ENCODE data around the gene MYH15.

The MYH15 gene

GRCh38 chr3:108441518-108441917 lies 68.9 kb downstream of the MYH15 start:
- no peak overlapping the region for H3K4me3 ChIP-seq (ENCODE audit: low read depth, low read length)
- DNase-seq (ENCODE audit: low read depth, low spot score) = no peak
- ChIA-PET CTCF (no interaction called here), POLR2A (no interaction called here)
- TF ChIP-seq CTCF (IDR thresholded peaks at IDR 0.05; ENCODE audit: insufficient read depth, low read length, missing control alignments) = no peak

- no peak overlapping the region for H3K4me3 ChIP-seq (ENCODE audit: low read depth, low read length)
- CTCF ChIA-PET = no interaction called here
- POLR2A ChIA-PET = no interaction called here
- TF ChIP-seq CTCF (IDR thresholded peaks at IDR 0.05; ENCODE audit: insufficient read depth, low read length, missing control alignments) = no peak
- DNase-seq (ENCODE audit: low read depth, low spot score) = no peak
Measured at GRCh38 chr3:108441071-108441507, 69.3 kb downstream of the MYH15 start.

- CTCF ChIA-PET = interaction anchor here (0.7 kb wide), 1 partner anchor 511 kb away, joined by 3 read pairs; no protein-coding TSS in a partner anchor
- TF ChIP-seq CTCF (IDR thresholded peaks at IDR 0.05; ENCODE audit: insufficient read depth, low read length, missing control alignments) = no peak
- no peak for DNase-seq (ENCODE audit: low read depth, low spot score)
- POLR2A ChIA-PET = no interaction called here
- H3K4me3 ChIP-seq (ENCODE audit: low read depth, low read length) = no peak overlapping the region
Measured at GRCh38 chr3:108438542-108438941, 71.9 kb downstream of the MYH15 start.

GRCh38 chr3:108437439-108437838 lies 73.0 kb downstream of the MYH15 start:
- CTCF ChIA-PET = interaction anchor here (1.0 to 1.2 kb wide), 2 partner anchors 30 to 500 kb away, joined by 3 to 4 read pairs; no protein-coding TSS in a partner anchor
- POLR2A ChIA-PET = interaction anchor here (0.7 kb wide), 1 partner anchor 698 kb away, joined by 3 read pairs; no protein-coding TSS in a partner anchor
- no peak for DNase-seq (ENCODE audit: low read depth, low spot score)
- no peak overlapping the region for H3K4me3 ChIP-seq (ENCODE audit: low read depth, low read length)
- no peak for TF ChIP-seq CTCF (IDR thresholded peaks at IDR 0.05; ENCODE audit: insufficient read depth, low read length, missing control alignments)

- H3K4me3 ChIP-seq (ENCODE audit: low read depth, low read length) = no peak overlapping the region
- POLR2A ChIA-PET = interaction anchor here (0.7 kb wide), 1 partner anchor 9 kb away, joined by 3 read pairs; no protein-coding TSS in a partner anchor
- no peak for DNase-seq (ENCODE audit: low read depth, low spot score)
- no peak for TF ChIP-seq CTCF (IDR thresholded peaks at IDR 0.05; ENCODE audit: insufficient read depth, low read length, missing control alignments)
- CTCF ChIA-PET = no interaction called here
Measured at GRCh38 chr3:108433928-108434327, 76.5 kb downstream of the MYH15 start.

- TF ChIP-seq CTCF (IDR thresholded peaks at IDR 0.05; ENCODE audit: insufficient read depth, low read length, missing control alignments) = no peak
- no peak for DNase-seq (ENCODE audit: low read depth, low spot score)
- H3K4me3 ChIP-seq (ENCODE audit: low read depth, low read length) = no peak overlapping the region
- POLR2A ChIA-PET = no interaction called here
- CTCF ChIA-PET = no interaction called here
Measured at GRCh38 chr3:108432431-108432830, 78.0 kb downstream of the MYH15 start.

All from AG04449 (cell line).